NCI-H526 (cell line): ENCODE data around the gene INO80B.
"Not testable (repeated sequence)": the region's sequence is repeated elsewhere in the genome, so short reads cannot be mapped to it uniquely, and the experiment has no call there.

Experiments
- DNase-seq, 2 experiments: peaks; one replicate each; lab custom pipeline; 2025; lab: John Stamatoyannopoulos, UW

Gene INO80B

DNA sequence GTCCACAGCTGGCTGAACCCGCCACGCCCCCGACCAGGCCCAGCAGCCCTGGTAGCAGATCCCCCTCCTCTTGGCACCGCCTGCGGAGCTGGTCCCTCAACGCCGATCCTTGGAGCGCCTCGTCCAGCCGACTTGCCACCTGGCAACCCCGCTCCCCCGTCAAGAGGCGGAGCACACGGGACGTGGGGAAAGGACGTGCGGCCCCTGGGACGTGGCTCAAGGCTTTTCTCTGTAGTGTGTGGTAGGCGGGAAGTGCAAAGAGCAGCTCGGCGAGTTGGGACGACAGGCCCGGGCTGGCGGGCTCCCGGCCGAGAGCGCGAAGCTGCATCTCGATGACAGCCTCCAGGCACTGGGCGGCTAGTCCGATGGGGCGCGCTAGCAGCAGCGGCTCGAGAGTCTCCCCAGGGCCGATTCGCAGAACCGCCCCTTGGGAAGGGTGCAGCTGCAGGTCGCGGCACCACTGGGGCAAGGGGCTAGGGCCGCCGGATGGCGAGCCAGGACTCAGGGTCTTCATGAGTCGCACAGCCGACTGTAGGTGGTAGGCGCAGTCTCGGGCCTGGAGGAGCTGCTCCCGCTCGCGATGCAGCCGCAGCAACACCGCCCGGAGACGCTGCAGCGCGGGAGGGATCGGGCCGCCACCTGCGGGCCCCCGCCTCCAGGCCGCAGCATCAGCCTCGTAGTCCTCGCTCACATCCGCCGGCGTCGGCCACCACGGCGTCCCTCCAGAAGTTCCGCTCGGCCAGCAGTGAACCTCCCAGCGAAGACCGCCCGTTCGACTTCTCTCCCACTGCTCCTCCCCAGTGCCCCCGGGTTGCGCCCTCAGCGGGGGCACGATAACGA is 27.3 kb downstream of the INO80B start:
- DNase-seq, result peak in 1 of 2 experiments; percentile 77

DNA sequence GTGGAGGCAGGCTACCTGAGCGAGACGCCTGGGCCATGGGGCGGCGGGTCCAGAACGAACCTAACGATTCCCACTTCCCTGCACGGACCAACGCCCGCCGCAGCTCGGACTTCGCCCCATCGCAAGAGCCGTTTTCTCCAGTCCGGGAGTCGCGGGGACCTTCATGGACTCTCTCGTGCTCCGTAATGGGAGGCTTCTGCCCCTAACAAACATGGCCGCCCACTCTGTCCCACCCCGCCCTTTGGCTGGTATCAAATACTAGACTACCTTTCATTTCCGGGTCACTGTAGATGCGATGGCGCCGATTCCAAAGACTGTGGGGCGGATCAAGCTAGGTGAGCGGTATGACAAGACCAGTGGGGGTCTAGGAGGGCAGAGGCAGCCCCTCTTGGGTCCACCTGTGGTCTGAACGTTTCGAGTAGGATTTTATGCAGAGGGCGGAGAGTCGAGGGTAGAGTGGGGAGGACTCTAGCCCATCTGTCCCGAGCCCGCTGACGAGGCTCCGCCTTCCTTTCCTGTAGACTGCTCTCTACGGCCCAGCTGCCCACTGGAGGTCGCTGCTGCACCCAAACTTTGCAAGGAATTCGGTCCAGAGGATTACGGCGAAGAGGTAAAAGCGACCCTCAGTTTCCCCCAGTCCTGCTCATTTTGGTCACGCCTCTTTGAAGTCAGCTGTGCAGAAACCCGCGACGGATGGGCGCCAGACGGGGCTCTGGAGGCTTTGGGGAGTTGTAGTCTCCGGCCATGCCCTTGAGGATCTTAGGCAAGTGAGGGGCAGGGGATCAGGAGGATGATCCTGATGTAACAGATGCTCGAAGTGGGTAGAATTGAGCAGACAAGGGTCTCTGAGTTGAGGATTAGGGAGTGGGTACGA is 28.2 kb downstream of the INO80B start, which contains the start of the genes CCDC142 and TTC31:
Gene CCDC142, minus strand, starts transcription at position 198 of the 874 bp plus-strand sequence. Its CDS starts 161 bp downstream, at position 37.
Gene TTC31, plus strand, starts transcription at position 281 of the 874 bp plus-strand sequence. Its CDS starts 15 bp downstream, at position 296.
- DNase-seq, result peak; percentile 95 to 96

DNA sequence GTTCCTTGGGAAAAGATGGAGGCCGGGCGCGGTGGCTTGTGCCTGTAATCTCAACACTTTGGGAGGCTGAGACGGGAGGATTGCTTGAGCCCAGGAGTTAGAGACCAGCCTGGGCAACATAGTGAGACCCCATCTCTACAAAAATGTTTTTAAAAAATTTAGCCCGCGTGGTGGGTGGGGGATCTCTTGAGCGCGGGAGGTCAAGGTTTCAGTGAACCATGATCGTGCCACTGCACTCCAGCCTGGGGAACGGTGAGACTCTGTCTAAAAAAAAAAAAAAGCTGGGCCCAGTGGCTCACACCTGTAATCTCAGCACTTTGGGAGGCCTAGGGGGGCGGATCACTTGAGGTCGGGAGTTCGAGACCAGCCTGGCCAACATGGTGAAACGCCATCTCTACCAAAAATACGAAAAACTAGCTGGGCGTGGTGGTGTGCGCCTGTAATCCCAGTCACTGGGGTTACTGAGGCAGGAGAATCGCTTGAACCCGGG is 28.8 kb downstream of the INO80B start:
- DNase-seq, result not testable (repeated sequence)

DNA sequence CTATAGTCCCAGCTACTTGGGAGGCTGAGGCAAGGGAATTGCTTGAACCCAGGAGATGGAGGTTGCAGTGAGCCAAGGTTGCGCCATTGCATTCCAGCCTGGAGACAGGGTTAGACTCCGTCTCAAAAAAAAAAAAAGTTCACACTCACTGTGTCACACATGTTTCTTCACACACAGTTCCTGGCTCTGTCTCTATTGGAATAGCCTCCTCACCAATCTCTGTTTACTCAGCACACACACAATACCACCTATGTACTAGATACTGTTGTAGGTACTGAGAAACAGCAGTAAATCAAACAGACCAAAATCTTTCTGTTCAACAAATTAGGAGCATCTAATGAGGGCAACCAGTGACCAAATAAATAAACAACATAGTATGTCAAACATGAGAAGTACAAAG is 31.3 kb downstream of the INO80B start:
- no peak for DNase-seq

DNA sequence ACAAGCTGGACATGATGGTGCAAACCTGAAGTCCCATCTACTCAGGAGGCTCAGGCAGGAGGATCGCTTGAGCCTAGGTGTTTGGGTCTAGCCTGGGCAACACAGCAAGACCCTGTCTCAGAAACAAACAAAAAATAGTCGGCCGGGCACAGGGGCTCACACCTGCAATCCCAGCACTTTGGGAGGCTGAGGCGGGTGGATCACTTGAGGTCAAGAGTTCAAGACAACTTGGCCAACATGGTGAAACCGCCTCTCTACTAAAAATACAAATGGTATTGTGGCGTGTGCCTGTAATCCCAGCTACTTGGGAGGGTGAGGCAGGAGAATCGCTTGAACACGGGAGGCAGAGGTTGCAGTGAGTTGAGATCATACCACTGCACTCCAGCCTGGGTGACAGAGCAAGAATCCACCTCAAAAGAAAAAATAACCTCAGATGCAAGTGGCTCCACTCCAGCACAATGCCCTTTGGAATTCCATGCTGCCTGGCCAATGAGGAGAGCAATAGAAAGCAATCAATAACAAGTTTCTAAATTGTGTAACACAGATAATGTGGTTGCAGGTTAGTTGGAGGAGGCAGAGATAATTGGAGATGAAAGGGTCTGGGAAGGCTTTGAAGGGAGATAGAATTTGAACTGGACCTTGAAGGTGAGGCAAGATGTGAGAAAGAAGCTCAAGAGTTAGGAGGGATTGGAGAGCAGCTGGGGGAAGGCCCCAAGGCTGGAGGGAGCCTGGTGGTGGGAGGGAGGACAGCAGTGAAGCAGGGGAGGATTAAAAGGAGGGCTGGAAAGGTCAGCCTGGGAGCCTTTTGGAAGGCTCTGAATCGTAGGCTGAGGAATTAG is 34.0 kb downstream of the INO80B start:
- no peak for DNase-seq

DNA sequence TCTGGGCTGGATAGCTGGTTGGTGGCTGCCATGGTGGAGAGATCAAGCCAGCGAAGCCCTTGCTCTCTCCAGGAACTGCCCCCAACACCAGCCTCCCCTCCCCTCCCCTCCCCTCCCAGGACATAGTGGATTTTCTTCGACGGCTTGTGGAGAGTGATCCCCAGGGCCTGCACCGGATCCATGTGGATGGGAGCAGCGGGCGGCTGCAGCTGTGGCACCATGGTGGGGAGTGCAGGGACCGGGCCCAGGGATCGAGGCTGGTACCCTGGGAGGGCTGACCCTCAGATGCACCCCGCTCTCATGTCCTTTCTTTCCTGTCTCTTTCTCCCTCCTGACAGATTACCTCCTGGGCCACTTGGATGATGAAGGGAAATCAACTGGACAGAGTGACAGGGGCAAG is 35.0 kb downstream of the INO80B start:
- DNase-seq, result no peak

DNA sequence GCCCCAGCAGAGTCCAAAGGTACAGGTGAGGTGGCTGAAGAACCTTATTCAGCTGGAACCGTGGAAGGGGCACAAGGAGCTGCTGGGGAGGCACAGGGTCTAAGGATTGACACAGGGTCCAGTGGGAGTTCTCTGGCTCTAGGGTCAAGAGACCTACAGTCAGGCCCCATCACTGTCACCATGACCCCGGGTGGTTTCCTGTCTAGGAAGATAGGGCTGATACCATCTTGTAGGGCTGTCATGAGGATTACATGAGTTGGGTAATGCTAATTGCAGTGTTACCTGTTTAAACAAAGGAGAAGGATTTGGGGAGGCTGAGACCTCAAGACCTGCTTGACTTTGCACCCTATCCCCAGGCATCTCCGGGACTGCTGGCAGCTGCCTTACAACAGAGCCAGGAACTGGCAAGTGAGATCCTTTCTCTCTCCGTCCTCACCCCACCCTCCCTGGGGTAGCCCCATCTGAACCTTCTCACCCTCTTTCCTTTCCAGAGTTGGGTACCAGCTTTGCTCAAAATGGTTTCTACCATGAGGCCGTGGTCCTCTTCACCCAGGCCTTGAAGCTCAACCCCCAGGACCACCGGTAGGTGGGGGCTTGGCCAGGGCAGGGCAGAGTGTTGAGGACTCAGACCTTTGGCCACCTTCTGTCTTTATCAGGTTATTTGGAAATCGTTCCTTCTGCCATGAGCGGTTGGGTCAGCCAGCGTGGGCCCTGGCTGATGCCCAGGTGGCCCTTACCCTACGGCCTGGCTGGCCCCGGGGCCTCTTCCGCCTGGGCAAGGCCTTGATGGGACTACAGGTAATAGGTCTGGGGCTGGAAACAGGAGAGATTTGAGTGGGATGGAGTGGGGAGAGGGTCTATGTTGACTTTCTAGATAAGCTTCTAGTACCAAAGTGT is 37.0 kb downstream of the INO80B start:
- DNase-seq, result no peak

DNA sequence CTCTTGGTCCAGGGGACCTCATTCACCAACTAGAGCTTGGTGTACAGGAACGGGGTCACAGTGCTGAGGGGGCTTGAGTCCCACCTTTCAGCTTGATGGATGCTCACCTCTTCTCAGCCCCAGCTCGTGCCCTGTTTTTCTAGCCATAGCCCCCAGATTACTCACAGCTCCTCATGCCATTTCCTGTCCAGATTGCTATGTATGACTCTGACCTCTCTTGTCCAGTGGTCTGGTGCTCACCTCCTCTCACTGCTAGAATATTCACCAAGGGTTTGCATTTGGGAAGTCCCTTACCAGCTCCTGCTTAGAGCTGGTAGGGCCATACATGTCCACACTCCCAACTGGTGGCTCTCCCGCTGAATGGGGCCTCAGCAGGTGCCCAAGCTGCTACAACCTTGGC is 38.7 kb downstream of the INO80B start:
- no peak for DNase-seq

DNA sequence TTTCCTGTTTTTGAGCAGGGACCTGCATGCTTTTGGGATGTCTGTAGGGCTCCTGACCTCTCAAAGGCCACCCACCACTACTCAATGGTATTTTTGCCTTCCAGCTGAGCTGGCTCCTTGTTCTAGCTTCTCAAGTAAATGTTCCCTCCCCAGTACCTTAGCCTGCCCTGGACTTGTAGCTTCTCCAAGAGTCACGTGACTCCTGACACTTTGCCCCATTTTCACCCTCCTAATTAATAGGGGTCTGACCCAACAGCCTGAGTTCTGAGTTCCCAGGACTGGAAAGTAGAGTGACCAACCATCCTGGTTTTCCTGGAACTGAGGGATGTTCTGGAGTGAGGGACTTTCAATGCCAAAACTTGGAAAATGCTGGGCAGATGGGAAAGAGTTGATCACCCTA is 40.6 kb downstream of the INO80B start:
- no peak for DNase-seq

DNA sequence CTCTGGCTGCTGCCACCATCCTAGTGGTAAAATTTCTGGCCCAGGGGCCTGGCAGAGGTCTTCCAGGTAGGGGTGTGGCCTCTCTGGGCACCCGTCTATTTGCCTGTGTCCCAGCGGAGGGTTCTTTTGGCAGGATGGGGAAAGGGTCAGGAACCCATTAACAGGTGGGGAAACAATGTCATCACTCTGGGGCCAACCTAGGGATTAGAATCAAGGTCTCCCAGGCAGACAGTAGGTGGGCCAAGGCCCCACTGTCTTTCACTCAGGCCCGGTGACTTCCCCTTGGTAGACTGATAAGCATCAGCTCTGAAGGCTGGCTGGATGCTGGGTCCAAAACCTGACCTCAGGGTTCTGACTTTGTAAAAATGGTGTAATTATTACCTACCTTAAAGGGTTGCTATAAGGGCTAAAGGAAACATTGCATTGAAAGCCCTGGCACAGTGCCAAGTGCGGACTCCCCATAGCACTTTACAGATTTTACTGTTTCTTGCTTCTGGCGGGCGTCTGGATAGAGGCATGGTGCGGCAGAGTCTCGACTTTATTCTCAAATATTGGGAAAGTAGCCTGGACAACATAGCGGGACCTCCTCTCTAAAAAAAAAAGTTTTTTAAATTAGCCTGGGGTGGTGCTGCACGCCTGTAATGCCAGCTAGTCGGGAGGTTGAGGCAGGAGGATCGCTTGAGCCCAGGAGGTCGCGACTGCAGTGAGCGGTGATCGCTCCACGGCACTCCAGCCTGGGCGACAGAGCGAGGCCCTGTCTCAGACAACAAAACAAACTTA is 42.3 kb downstream of the INO80B start:
- DNase-seq, result no peak

DNA sequence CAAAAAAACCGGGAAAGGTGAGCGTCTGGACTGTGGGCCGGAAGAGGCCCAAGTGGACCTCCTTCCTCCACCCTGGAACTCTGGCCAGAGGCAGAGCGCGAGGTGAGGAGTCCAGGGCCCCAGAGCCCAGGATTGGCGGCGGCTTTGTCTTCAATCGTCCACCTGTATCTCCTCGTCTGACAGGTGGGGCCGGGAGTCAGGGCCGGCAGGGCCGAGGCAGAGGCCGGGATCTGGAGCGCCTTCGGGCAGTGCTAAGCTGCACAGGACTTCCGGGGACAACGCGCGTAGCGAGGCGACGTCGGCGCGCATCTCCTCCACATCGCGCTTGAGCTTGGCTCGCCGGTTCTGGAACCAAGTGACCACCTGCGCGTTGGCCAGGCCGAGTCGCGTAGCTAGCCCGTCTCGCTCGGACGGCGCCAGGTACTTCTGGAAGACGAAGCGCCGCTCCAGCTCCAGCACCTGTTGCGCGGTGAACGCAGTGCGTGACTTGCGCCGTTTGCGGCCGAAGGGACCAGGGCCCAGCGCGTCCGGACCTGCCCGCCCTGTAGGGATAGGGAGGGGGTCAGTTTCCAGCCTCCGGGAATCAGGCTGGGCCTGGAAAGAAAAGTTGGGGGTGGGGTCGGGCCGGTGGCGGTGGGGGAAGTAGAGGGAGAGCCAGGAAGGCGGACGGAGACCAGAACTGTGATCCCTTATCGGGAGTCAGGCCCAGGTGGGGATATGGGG is 43.1 kb downstream of the INO80B start:
- DNase-seq, result peak in 1 of 2 experiments; percentile 60

DNA sequence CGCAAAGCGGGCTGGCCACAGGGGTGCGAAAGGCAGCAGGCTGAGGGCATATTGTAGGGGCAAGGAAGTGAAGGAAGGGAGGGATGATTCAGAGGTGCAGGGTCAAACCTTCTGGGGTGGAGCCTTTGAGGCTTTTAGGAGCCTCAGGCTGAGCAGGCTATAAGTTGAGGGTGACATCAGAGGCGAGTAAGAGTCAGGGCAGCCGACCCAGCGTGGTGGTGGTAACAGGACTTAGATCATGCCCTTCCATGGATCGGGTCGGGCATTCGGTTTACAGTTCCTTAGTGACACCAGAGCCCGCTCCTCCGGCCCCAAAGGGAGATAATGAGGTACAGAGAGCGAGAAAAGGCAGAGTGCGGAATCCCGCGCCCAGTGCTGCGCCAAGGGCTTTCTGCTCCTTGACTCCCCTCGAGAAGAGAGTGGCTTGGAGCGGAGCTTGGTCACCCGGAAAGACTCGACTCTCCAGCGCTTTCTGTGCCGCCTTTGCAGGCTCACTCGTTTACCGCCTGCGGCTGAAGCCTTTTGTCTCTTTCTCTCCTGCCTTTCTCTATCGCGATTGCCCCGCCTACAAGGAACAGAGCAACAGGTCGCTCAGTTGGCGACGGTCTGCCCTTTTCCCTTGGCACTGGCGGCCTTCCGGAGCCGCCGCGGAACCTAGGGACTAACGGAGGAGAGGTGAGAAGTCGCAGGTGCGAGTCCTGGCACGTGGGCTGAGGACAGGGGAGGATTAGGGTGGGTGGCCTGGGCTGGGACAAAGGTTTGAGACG is 43.8 kb downstream of the INO80B start:
- DNase-seq, result peak in 1 of 2 experiments; percentile 45

DNA sequence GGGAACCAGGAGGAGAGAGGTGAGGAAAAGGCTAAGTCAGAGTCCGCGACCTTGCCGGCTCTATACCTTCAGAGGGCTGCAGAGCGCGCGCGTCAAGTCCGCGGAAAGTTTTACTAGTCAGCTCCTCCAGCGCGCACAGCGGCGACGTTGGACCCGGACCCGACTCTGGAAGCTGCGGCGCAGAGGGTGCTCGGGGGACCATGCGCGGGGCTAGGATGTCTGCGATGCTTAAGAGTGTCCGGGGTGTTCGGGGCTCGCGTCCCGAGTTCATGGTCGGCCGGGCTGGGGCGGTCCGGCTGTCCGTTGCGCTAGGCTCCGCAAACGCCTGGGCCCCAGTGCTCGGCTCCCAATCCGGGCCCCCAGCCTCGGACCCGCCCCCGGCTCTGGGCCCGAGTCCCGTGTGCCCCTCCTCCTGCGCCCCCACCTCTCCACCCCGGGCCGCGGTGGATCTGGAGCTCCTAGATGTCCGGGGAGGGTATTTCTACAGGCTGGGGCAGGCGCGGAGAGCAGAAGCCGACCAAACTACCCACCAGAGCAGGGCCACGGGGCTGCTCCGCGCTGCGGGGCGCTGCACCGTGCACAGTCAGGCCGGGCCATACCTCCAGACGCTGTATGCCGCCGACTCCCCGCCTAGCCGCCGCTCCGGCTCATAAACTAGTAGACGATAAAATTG is 44.5 kb downstream of the INO80B start, which contains the start of gene LBX2:
Gene LBX2, minus strand, starts transcription at position 337 of the 673 bp plus-strand sequence. Its CDS starts 66 bp downstream, at position 271.
- peak in 1 of 2 experiments; percentile 48 for DNase-seq

DNA sequence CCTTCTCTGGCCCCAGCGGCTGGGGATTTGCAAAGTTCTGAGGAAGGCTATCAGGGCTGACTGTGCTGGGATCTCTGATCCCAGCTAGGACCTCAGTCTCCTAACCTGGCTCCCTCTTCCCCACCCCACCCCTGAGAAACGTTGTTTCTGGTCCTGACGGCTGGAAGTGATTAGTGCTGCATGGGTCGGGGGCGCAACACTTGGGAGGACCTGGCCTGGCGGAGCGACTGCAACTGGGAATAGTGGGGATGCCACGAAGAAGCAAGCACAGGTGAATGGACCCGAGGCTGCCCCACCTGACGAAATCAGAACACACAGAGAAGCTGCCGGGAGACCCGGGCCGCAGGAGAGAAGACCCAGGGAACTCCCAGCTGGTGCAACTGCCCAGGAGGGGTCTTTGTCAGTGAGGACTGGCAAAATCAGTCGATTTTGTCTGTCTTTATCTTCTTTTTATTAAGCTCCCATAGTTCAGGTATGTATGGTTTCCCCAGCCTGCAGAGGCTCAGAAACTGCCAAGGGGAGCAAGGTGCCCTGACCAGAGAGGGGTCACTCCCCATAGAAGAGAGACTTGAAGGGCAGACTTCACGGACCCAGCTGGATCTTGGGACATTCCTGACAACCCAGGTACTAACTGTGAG is 45.2 kb downstream of the INO80B start:
- no peak for DNase-seq

DNA sequence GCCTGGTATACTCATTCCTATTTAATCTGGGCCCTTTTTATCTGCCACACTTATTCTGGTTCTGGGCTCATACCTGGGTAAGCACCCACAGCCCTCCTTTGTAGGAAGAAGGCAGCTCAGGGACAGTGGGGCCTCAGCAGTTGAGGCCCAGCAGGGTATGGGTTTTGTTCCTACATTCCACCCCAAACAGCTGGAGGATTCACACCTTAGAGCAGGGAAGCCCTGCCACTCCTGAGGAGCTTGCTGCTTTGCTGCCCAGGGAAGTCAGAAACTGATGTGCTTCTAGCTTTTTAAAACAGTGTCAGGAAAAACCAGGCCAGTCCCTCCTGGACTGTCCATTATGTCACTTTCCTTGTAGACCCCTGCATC is 45.7 kb downstream of the INO80B start:
- DNase-seq, result no peak

DNA sequence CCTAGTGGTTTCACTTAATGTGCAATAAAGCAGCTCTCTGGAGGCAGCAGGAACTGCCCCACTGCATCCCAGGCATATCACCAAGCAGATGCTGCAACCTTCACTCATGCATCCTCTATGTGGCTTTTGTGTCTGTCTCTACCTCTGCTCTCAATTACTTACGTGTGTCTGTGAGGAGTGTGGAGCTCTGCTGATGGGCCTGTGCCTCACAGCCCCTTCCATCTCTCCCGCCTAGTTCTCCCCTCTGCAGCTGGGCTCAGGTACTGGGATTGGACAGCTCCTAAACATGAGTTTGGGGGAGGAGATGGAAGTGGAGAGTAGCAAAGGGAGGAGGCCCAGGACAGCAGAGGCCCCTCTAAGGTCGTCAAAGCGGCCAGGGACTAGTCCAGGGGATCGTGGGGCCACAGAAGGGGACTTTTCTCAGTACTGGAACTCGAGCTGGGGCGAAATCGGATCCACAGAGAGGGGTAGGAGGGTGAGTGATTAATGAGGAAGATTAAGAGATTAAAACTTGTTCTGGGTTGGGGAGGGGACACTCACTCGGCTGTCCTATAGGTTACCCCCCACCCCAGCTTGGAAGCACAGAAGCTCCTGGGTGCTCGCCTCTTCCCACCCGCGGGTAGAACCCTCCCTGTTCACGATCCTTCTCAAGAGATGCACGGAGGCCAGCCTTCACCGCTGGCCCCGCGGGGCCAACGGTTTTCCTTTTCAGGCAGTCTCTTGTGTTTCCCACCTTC is 46.6 kb downstream of the INO80B start:
- no peak for DNase-seq
